ENCODE data around the gene ABI3.
A peak's percentile ranks its signal among the peaks of the same experiment; 100 is the strongest.
"Not testable (repeated sequence)": the region's sequence is repeated elsewhere in the genome, so short reads cannot be mapped to it uniquely, and the experiment has no call there.

ABI3 gene

GRCh38 chr17:49254066-49254465, 43.6 kb downstream of the ABI3 start:
- no peak for DNase-seq

GRCh38 chr17:49255125-49255524, 44.6 kb downstream of the ABI3 start:
- DNase-seq: no peak

- DNase-seq: no peak
Observed at GRCh38 chr17:49258394-49258793, 47.9 kb downstream of the ABI3 start.

GRCh38 chr17:49259663-49260010, 49.1 kb downstream of the ABI3 start:
- DNase-seq: no peak

- DNase-seq: peak; percentile 72
Observed at GRCh38 chr17:49260011-49260816, 49.7 kb downstream of the ABI3 start.

- no peak for DNase-seq
Observed at GRCh38 chr17:49260817-49261291, 50.3 kb downstream of the ABI3 start.

- not testable (repeated sequence) for DNase-seq
Observed at GRCh38 chr17:49261540-49261939, 51.0 kb downstream of the ABI3 start.

GRCh38 chr17:49266233-49266632, 55.7 kb downstream of the ABI3 start:
- no peak for DNase-seq

GRCh38 chr17:49267912-49268311, 57.4 kb downstream of the ABI3 start:
- DNase-seq: no peak

GRCh38 chr17:49269356-49269755, 58.8 kb downstream of the ABI3 start:
- DNase-seq: no peak
